ENCODE results near the gene CDH4.

CDH4 gene

GRCh38 chr20:61538183-61538942, 286.3 kb downstream of the CDH4 start:
- H3K4me2 ChIP-seq (ENCODE audit: low read length): no peak overlapping the region
- no peak overlapping the region for H3K14ac ChIP-seq (ENCODE audit: low read length)
- no peak for DNase-seq
- H3K18ac ChIP-seq (ENCODE audit: low read length): no peak overlapping the region
- no peak overlapping the region for H2AFZ ChIP-seq (ENCODE audit: insufficient read depth, low read length, poor library complexity)
- no peak overlapping the region for H3K4me3 ChIP-seq (ENCODE audit: low read depth, low read length)
- no peak overlapping the region for H4K8ac ChIP-seq (ENCODE audit: low read depth, low read length)
- H3K36me3 ChIP-seq (ENCODE audit: control insufficient read depth in 1 of 2, insufficient read depth in 2 of 2, low read length in 2 of 2): no peaks in the 10 kb centered on the region
- H2BK120ac ChIP-seq (ENCODE audit: insufficient read depth, low read length, poor library complexity): no peak overlapping the region
- no peak overlapping the region for H3K4ac ChIP-seq (ENCODE audit: low read depth, low read length)
- H4K12ac ChIP-seq (ENCODE audit: low read depth, low read length): no peak overlapping the region
- H3K27ac ChIP-seq (ENCODE audit: low read depth, low read length): no peak overlapping the region
- no peaks in the 10 kb centered on the region for H3K79me1 ChIP-seq (ENCODE audit: low read length)
- H3K9ac ChIP-seq (ENCODE audit: low read length): no peak overlapping the region
- H3K27me3 ChIP-seq (ENCODE audit: insufficient read depth, low read length): no peaks in the 10 kb centered on the region
- peaks cover 2% of the 10 kb centered on the region for H3K9me3 ChIP-seq (ENCODE audit: insufficient read depth, low read depth, low read length)
- no peak overlapping the region for H2BK5ac ChIP-seq (ENCODE audit: low read depth, low read length, poor library complexity)
- H4K91ac ChIP-seq (ENCODE audit: low read depth, low read length): no peak overlapping the region
- no peak overlapping the region for H2AK5ac ChIP-seq (ENCODE audit: low read length)
- H3K79me2 ChIP-seq (ENCODE audit: control insufficient read depth, insufficient read depth, low read length, poor library complexity): no peaks in the 10 kb centered on the region
- H3K4me1 ChIP-seq (ENCODE audit: control insufficient read depth in 1 of 2, insufficient read depth in 2 of 2, low read length in 2 of 2): no peaks in the 10 kb centered on the region
- WGBS (ENCODE audit: extremely low coverage, insufficient coverage, insufficient read length): no CpG with 5 or more reads among the region's 14 CpGs
- H2BK12ac ChIP-seq (ENCODE audit: low read length): no peak overlapping the region
- no peak overlapping the region for H3K23ac ChIP-seq (ENCODE audit: low read length)

GRCh38 chr20:61538943-61539265, 286.8 kb downstream of the CDH4 start:
- Histone ChIP-seq H4K12ac (ENCODE audit: low read depth, low read length) (no peak overlapping the region), H3K9me3 (ENCODE audit: insufficient read depth, low read depth, low read length) (peaks cover 2% of the 10 kb centered on the region), H2BK5ac (ENCODE audit: low read depth, low read length, poor library complexity) (no peak overlapping the region), H3K14ac (ENCODE audit: low read length) (no peak overlapping the region), H4K8ac (ENCODE audit: low read depth, low read length) (no peak overlapping the region), H2AFZ (ENCODE audit: insufficient read depth, low read length, poor library complexity) (no peak overlapping the region), H4K91ac (ENCODE audit: low read depth, low read length) (no peak overlapping the region), H2BK12ac (ENCODE audit: low read length) (no peak overlapping the region), H3K79me2 (ENCODE audit: control insufficient read depth, insufficient read depth, low read length, poor library complexity) (no peaks in the 10 kb centered on the region), H3K27me3 (ENCODE audit: insufficient read depth, low read length) (no peaks in the 10 kb centered on the region), H3K4me3 (ENCODE audit: low read depth, low read length) (no peak overlapping the region), H3K18ac (ENCODE audit: low read length) (no peak overlapping the region), H3K27ac (ENCODE audit: low read depth, low read length) (no peak overlapping the region), H3K4me2 (ENCODE audit: low read length) (no peak overlapping the region), H2BK120ac (ENCODE audit: insufficient read depth, low read length, poor library complexity) (no peak overlapping the region), H3K36me3 (ENCODE audit: control insufficient read depth in 1 of 2, insufficient read depth in 2 of 2, low read length in 2 of 2) (no peaks in the 10 kb centered on the region), H2AK5ac (ENCODE audit: low read length) (no peak overlapping the region), H3K23ac (ENCODE audit: low read length) (no peak overlapping the region), H3K4me1 (ENCODE audit: control insufficient read depth in 1 of 2, insufficient read depth in 2 of 2, low read length in 2 of 2) (no peaks in the 10 kb centered on the region), H3K79me1 (ENCODE audit: low read length) (no peaks in the 10 kb centered on the region), H3K9ac (ENCODE audit: low read length) (no peak overlapping the region), H3K4ac (ENCODE audit: low read depth, low read length) (no peak overlapping the region)
- WGBS (ENCODE audit: extremely low coverage, insufficient coverage, insufficient read length): no CpG with 5 or more reads among the region's 8 CpGs
- DNase-seq: no peak

GRCh38 chr20:61539706-61540360, 287.8 kb downstream of the CDH4 start:
- Histone ChIP-seq H4K8ac (ENCODE audit: low read depth, low read length) (no peak overlapping the region), H3K4me2 (ENCODE audit: low read length) (no peak overlapping the region), H3K9me3 (ENCODE audit: insufficient read depth, low read depth, low read length) (peaks cover 5% of the 10 kb centered on the region), H2AK5ac (ENCODE audit: low read length) (no peak overlapping the region), H2BK5ac (ENCODE audit: low read depth, low read length, poor library complexity) (no peak overlapping the region), H3K23ac (ENCODE audit: low read length) (no peak overlapping the region), H3K4me3 (ENCODE audit: low read depth, low read length) (no peak overlapping the region), H3K79me1 (ENCODE audit: low read length) (no peaks in the 10 kb centered on the region), H2BK120ac (ENCODE audit: insufficient read depth, low read length, poor library complexity) (no peak overlapping the region), H2BK12ac (ENCODE audit: low read length) (no peak overlapping the region), H3K4ac (ENCODE audit: low read depth, low read length) (no peak overlapping the region), H3K36me3 (ENCODE audit: control insufficient read depth in 1 of 2, insufficient read depth in 2 of 2, low read length in 2 of 2) (no peaks in the 10 kb centered on the region), H3K27me3 (ENCODE audit: insufficient read depth, low read length) (no peaks in the 10 kb centered on the region), H4K12ac (ENCODE audit: low read depth, low read length) (no peak overlapping the region), H3K9ac (ENCODE audit: low read length) (no peak overlapping the region), H3K27ac (ENCODE audit: low read depth, low read length) (no peak overlapping the region), H4K91ac (ENCODE audit: low read depth, low read length) (no peak overlapping the region), H3K18ac (ENCODE audit: low read length) (no peak overlapping the region), H2AFZ (ENCODE audit: insufficient read depth, low read length, poor library complexity) (no peak overlapping the region), H3K79me2 (ENCODE audit: control insufficient read depth, insufficient read depth, low read length, poor library complexity) (no peaks in the 10 kb centered on the region), H3K4me1 (ENCODE audit: control insufficient read depth in 1 of 2, insufficient read depth in 2 of 2, low read length in 2 of 2) (no peaks in the 10 kb centered on the region), H3K14ac (ENCODE audit: low read length) (no peak overlapping the region)
- no peak for DNase-seq
- no CpG with 5 or more reads among the region's 19 CpGs for WGBS (ENCODE audit: extremely low coverage, insufficient coverage, insufficient read length)

- Histone ChIP-seq H3K36me3 (ENCODE audit: control insufficient read depth in 1 of 2, insufficient read depth in 2 of 2, low read length in 2 of 2) (no peaks in the 10 kb centered on the region), H3K27me3 (ENCODE audit: insufficient read depth, low read length) (no peaks in the 10 kb centered on the region), H4K12ac (ENCODE audit: low read depth, low read length) (no peak overlapping the region), H4K8ac (ENCODE audit: low read depth, low read length) (no peak overlapping the region), H3K4ac (ENCODE audit: low read depth, low read length) (no peak overlapping the region), H2BK120ac (ENCODE audit: insufficient read depth, low read length, poor library complexity) (no peak overlapping the region), H4K91ac (ENCODE audit: low read depth, low read length) (no peak overlapping the region), H3K4me1 (ENCODE audit: control insufficient read depth in 1 of 2, insufficient read depth in 2 of 2, low read length in 2 of 2) (no peaks in the 10 kb centered on the region), H3K4me2 (ENCODE audit: low read length) (no peak overlapping the region), H3K79me1 (ENCODE audit: low read length) (no peaks in the 10 kb centered on the region), H2AK5ac (ENCODE audit: low read length) (no peak overlapping the region), H3K9ac (ENCODE audit: low read length) (no peak overlapping the region), H3K23ac (ENCODE audit: low read length) (no peak overlapping the region), H2BK12ac (ENCODE audit: low read length) (no peak overlapping the region), H3K9me3 (ENCODE audit: insufficient read depth, low read depth, low read length) (peaks cover 5% of the 10 kb centered on the region), H3K4me3 (ENCODE audit: low read depth, low read length) (no peak overlapping the region), H2AFZ (ENCODE audit: insufficient read depth, low read length, poor library complexity) (no peak overlapping the region), H3K14ac (ENCODE audit: low read length) (no peak overlapping the region), H3K79me2 (ENCODE audit: control insufficient read depth, insufficient read depth, low read length, poor library complexity) (no peaks in the 10 kb centered on the region), H3K18ac (ENCODE audit: low read length) (no peak overlapping the region), H2BK5ac (ENCODE audit: low read depth, low read length, poor library complexity) (no peak overlapping the region), H3K27ac (ENCODE audit: low read depth, low read length) (no peak overlapping the region)
- no peak for DNase-seq
- no CpG with 5 or more reads among the region's 7 CpGs for WGBS (ENCODE audit: extremely low coverage, insufficient coverage, insufficient read length)
Measured at GRCh38 chr20:61541537-61541936, 289.5 kb downstream of the CDH4 start.
